H1 (cell line): ENCODE results near the gene IRF9. TPM values are rescaled to one million over a fixed set of nuclear protein-coding genes. Genes with fewer than 3 reads are reported as not detected.

Experiments used
- CTCF ChIA-PET: fragments of 300-600 bp; sonication (Branson Sonifier 250); formaldehyde crosslinking; loops from one replicate; lab custom pipeline; 2021; ENCODE audit not compliant: partially characterized antibody; lab: Charles Lee
- POLR2A ChIA-PET: fragments of 300-600 bp; sonication (Branson Sonifier 250); formaldehyde crosslinking; loops from one replicate; lab custom pipeline; 2021; ENCODE audit warnings: inconsistent platforms; ENCODE audit not compliant: partially characterized antibody; lab: Charles Lee
- DNase-seq, 2 experiments: peaks; one replicate each; pipeline versions ENCODE4 v3.0.0 to v3.0.0-alpha.2; 2010 to 2022; ENCODE audit warnings: low spot score in 2 of 2, low read depth in 1 of 2, mixed read lengths in 1 of 2
- FAIRE-seq: peaks from 2 replicates; lab custom pipeline; 2011; peaks lifted over from hg19 to GRCh38; lab: Jason Lieb, UNC
- H2AFZ ChIP-seq: 2 replicates; pipeline ENCODE4 v1.8.1; 2012; ENCODE audit warnings: low read length, inconsistent platforms
- H2AK5ac ChIP-seq: 2 replicates; pipeline ENCODE4 v1.6.1; 2013; ENCODE audit warnings: low read depth, low read length
- H2BK120ac ChIP-seq: replicated peaks from 2 replicates; pipeline ENCODE3; 2013; ENCODE audit warnings: low read depth, low read length, inconsistent platforms
- H2BK12ac ChIP-seq: 2 replicates; pipeline ENCODE4 v1.6.1; 2013; ENCODE audit warnings: low read depth, low read length
- H2BK15ac ChIP-seq: 2 replicates; pipeline ENCODE4 v1.6.1; 2013; ENCODE audit warnings: low read length
- H2BK20ac ChIP-seq: 2 replicates; pipeline ENCODE4 v1.6.1; 2013; ENCODE audit warnings: low read length
- H2BK5ac ChIP-seq: 2 replicates; pipeline ENCODE4 v1.6.1; 2013; ENCODE audit warnings: low read depth, low read length
- H3K14ac ChIP-seq: 2 replicates; pipeline ENCODE4 v1.6.1; 2013; ENCODE audit warnings: inconsistent platforms; ENCODE audit not compliant: insufficient read length
- H3K18ac ChIP-seq: 2 replicates; pipeline ENCODE4 v1.6.1; 2013; ENCODE audit warnings: low read length; ENCODE audit errors: extremely low read depth
- H3K23ac ChIP-seq: 2 replicates; pipeline ENCODE4 v1.6.1; 2013; ENCODE audit warnings: inconsistent platforms; ENCODE audit not compliant: insufficient read length
- H3K23me2 ChIP-seq: 2 replicates; pipeline ENCODE4 v1.6.1; 2013; ENCODE audit warnings: low read depth, low read length
- H3K27ac ChIP-seq: 2 replicates; pipeline ENCODE4 v1.6.1; 2011; ENCODE audit warnings: low read depth, low read length, inconsistent platforms
- H3K27me3 ChIP-seq, 4 experiments: replicated peaks in 1 of 4; 1 replicate in 1 of 4; 2 replicates in 3 of 4; pipeline versions ENCODE4 v1.6.1 to v1.8.1; 2011 to 2013; ENCODE audit warnings: low read length in 3 of 4, mild to moderate bottlenecking in 3 of 4, inconsistent platforms in 2 of 4, mixed read lengths in 2 of 4, moderate library complexity in 1 of 4; ENCODE audit not compliant: control insufficient read depth in 3 of 4, insufficient read depth in 3 of 4; ENCODE audit errors: extremely low read depth in 1 of 4
- H3K36me3 ChIP-seq, 4 experiments: 2 replicates each; pipeline versions ENCODE4 v1.6.1 to v1.8.1; 2011 to 2013; ENCODE audit warnings: mild to moderate bottlenecking in 4 of 4, low read length in 3 of 4, moderate library complexity in 2 of 4, control low read depth in 1 of 4, inconsistent platforms in 1 of 4; ENCODE audit not compliant: insufficient read depth in 4 of 4, control insufficient read depth in 2 of 4
- H3K4ac ChIP-seq: replicated peaks from 2 replicates; pipeline ENCODE3; 2013; ENCODE audit warnings: low read length, low read depth, mixed read lengths, inconsistent platforms; ENCODE audit not compliant: insufficient read length
- H3K4me1 ChIP-seq, 4 experiments: replicated peaks in 1 of 4; 1 replicate in 1 of 4; 2 replicates in 3 of 4; pipeline versions ENCODE4 v1.6.1 to v1.8.1; 2011 to 2013; ENCODE audit warnings: low read length in 3 of 4, inconsistent platforms in 2 of 4, mixed read lengths in 1 of 4; ENCODE audit not compliant: insufficient read depth in 4 of 4, control insufficient read depth in 3 of 4
- H3K4me2 ChIP-seq, 2 experiments: 2 replicates each; pipeline versions ENCODE4 v1.6.1 to v1.8.1; 2011 to 2013; ENCODE audit warnings: low read depth in 2 of 2, low read length in 2 of 2, control low read depth in 1 of 2, inconsistent platforms in 1 of 2, mild to moderate bottlenecking in 1 of 2; ENCODE audit not compliant: insufficient read depth in 1 of 2
- H3K4me3 ChIP-seq, 4 experiments: fragments of 200-600, 300-600 bp in 1 of 4; sonication (generic), shearing (Covaris generic), sonication (Bioruptor Twin) in 1 of 4; 2 replicates each; pipeline versions ENCODE4 v1.5.1 to v1.8.1; 2011 to 2016; ENCODE audit warnings: low read length in 4 of 4, low read depth in 3 of 4, control low read depth in 2 of 4, inconsistent platforms in 2 of 4, mild to moderate bottlenecking in 2 of 4, mixed read lengths in 1 of 4, moderate library complexity in 1 of 4; ENCODE audit not compliant: insufficient read depth in 2 of 4; ENCODE audit errors: extremely low read depth in 1 of 4
- H3K56ac ChIP-seq: replicated peaks from 2 replicates; pipeline ENCODE3; 2013; ENCODE audit warnings: low read depth, mild to moderate bottlenecking, mixed read lengths, low read length, inconsistent platforms; ENCODE audit not compliant: insufficient read length
- H3K79me1 ChIP-seq: 2 replicates; pipeline ENCODE4 v1.6.1; 2013; ENCODE audit warnings: low read depth, low read length, control low read depth
- H3K79me2 ChIP-seq, 2 experiments: 2 replicates each; pipeline versions ENCODE4 v1.6.1 to v1.8.1; 2012 to 2013; ENCODE audit warnings: low read length in 2 of 2, mild to moderate bottlenecking in 2 of 2, inconsistent platforms in 1 of 2; ENCODE audit not compliant: insufficient read depth in 2 of 2, control insufficient read depth in 1 of 2
- H3K9ac ChIP-seq, 4 experiments: replicated peaks in 1 of 4; 1 replicate in 1 of 4; 2 replicates in 3 of 4; pipeline versions ENCODE4 v1.6.1 to v1.8.1; 2011 to 2013; ENCODE audit warnings: low read depth in 3 of 4, low read length in 3 of 4, control low read depth in 2 of 4, mild to moderate bottlenecking in 2 of 4, moderate library complexity in 2 of 4, inconsistent platforms in 1 of 4; ENCODE audit errors: extremely low read depth in 1 of 4
- H3K9me3 ChIP-seq, 2 experiments: 2 replicates each; pipeline versions ENCODE4 v1.6.1 to v1.8.1; 2012 to 2013; ENCODE audit warnings: mild to moderate bottlenecking in 2 of 2, moderate library complexity in 2 of 2, control low read depth in 1 of 2, inconsistent platforms in 1 of 2, low read depth in 1 of 2, low read length in 1 of 2, mixed read lengths in 1 of 2; ENCODE audit not compliant: insufficient read depth in 2 of 2
- H4K20me1 ChIP-seq, 2 experiments: replicated peaks in 1 of 2; 2 replicates each; pipeline versions ENCODE3 to v1.8.1; 2011 to 2013; ENCODE audit warnings: inconsistent platforms in 2 of 2, low read length in 2 of 2, mild to moderate bottlenecking in 1 of 2; ENCODE audit not compliant: insufficient read depth in 2 of 2, control insufficient read depth in 1 of 2
- H4K5ac ChIP-seq: 2 replicates; pipeline ENCODE4 v1.6.1; 2013; ENCODE audit warnings: low read length, low read depth, mixed read lengths, inconsistent platforms; ENCODE audit not compliant: insufficient read length
- H4K8ac ChIP-seq: 2 replicates; pipeline ENCODE4 v1.8.0; 2013; ENCODE audit warnings: mild to moderate bottlenecking, moderate library complexity, low read length, inconsistent platforms; ENCODE audit not compliant: insufficient read depth; ENCODE audit errors: extremely low read depth
- H4K91ac ChIP-seq: replicated peaks from 2 replicates; pipeline ENCODE3; 2013; ENCODE audit warnings: low read length, mixed read lengths, inconsistent platforms; ENCODE audit not compliant: insufficient read length
- E2F6 ChIP-seq: IDR thresholded peaks from 2 replicates; pipeline ENCODE4 v1.6.1; 2012; ENCODE audit warnings: inconsistent platforms
- POLR2A ChIP-seq, 2 experiments: IDR thresholded peaks; 1 replicate in 1 of 2; 2 replicates in 1 of 2; pipeline ENCODE4 v1.6.1; 2011; ENCODE audit warnings: low read depth in 2 of 2, low read length in 2 of 2, mild to moderate bottlenecking in 2 of 2; ENCODE audit errors: control extremely low read depth in 1 of 2
- WGBS, 2 experiments: shearing (Covaris generic) in 1 of 2; methylation state at CpG; one replicate each; pipeline versions ENCODE4 v1.1.6 to v1.1.7; 2013 to 2015; ENCODE audit warnings: low lambda C conversion rate in 2 of 2, mixed read lengths in 2 of 2, inconsistent platforms in 1 of 2, low coverage in 1 of 2, missing lambda C conversion rate in 1 of 2; ENCODE audit not compliant: insufficient replicate concordance in 2 of 2, insufficient coverage in 1 of 2, insufficient read length in 1 of 2; ENCODE audit errors: extremely low coverage in 1 of 2, missing lambda C conversion rate in 1 of 2; 5-methylcytosine and 5-hydroxymethylcytosine counted together
- polyA plus RNA-seq, 7 experiments: library from polyadenylated mRNA; depleted of rRNA in 3 of 7; stranded (reverse) in 5 of 7; unstranded in 2 of 7; fragments of >200 nt in 5 of 7; fragments of 200-250 nt in 2 of 7; gene quantifications; 1 replicate in 5 of 7; 2 replicates in 1 of 7; 4 replicates in 1 of 7; pipeline versions ENCODE4 v1.2.1 to v1.2.3, GENCODE V29; 2011 to 2013; ENCODE audit warnings: missing spikeins in 2 of 7, mixed read lengths in 2 of 7
- total RNA-seq: library from RNA; stranded (reverse); fragmentation: NEBNext Ultra II Directional; extraction: Animal tissue kit (Norgen Biotek cat#: 25700); gene quantifications from 2 replicates; pipeline ENCODE4 v1.2.1, GENCODE V29; 2021

IRF9 gene
- total and polyA plus RNA-seq, 2 of the 8 experiments (the other 6 are each of a cell fraction or from before 2014, with no cell fraction given) = 11.4 to 13.2 TPM

DNA sequence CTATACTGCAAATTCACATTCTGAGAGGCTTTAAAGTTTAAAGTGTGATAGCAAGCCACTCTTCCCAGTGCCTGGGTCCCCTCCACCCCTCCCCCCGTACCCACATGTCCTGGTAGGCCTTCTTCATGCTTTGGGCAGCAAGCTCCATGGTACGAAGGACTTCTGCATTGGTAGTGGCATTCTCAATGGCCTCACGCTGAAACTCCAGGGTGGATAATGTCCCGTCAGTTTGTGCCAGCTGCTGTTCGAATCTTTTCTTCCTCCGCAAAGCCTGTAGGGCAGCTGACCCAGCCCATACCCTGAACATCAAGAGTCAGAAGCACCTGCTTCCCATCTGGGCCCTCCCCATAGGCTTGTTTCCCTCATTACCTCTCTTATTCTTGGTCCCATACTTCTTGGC, 50.2 kb downstream of the IRF9 start:
- Histone ChIP-seq H2BK20ac (no peak overlapping the region), H4K5ac (no peak overlapping the region), H4K91ac (no peak overlapping the region), H3K4me1 (peaks cover 0 to 5% (median 2%) of the 10 kb centered on the region in 4 experiments; a peak in 1 of 7 replicates), H2BK12ac (no peak overlapping the region), H3K4me2 (no peak overlapping the region), H3K4me3 (no peak overlapping the region), H4K8ac (no peak overlapping the region), H3K9ac (no peak overlapping the region; a peak in 1 of 7 replicates), H2AK5ac (no peak overlapping the region), H3K36me3 (peaks cover 17 to 36% (median 29%) of the 10 kb centered on the region in 4 experiments; a peak in 7 of 8 replicates), H3K79me1 (no peaks in the 10 kb centered on the region), H2BK15ac (no peak overlapping the region), H3K9me3 (no peaks in the 10 kb centered on the region), H2BK120ac (no peak overlapping the region), H3K18ac (no peak overlapping the region), H3K27me3 (no peaks in the 10 kb centered on the region), H3K14ac (no peak overlapping the region), H3K23ac (no peak overlapping the region), H2BK5ac (no peak overlapping the region), H3K56ac (no peak overlapping the region), H3K27ac (no peak overlapping the region), H2AFZ (no peak overlapping the region), H3K4ac (no peak overlapping the region), H4K20me1 (no peaks in the 10 kb centered on the region), H3K23me2 (peaks cover 8% of the 10 kb centered on the region), H3K79me2 (peaks cover 0 to 3% of the 10 kb centered on the region in 2 experiments; a peak in 1 of 4 replicates)
- no peak for TF ChIP-seq E2F6
- TF ChIP-seq POLR2A (IDR thresholded peaks at IDR 0.05; ENCODE audit: control extremely low read depth in 1 of 2, low read depth in 2 of 2, low read length in 2 of 2) = peak in 1 of 2 experiments; percentile 29; a peak in 1 of 3 replicates
- POLR2A ChIA-PET = interaction anchor here (0.9 to 11.1 kb wide), 5 partner anchors 12 to 42 kb away, joined by 3 to 119 read pairs (median 22); partner anchors contain the start of genes IPO4 and TM9SF1
- WGBS, 2 experiments = 89% methylated on average over 6 of the region's 6 CpGs; no CpG with 5 or more reads in 1 of the 2 experiments
- CTCF ChIA-PET = interaction anchor here (0.9 kb wide), 1 partner anchor 59 kb away, joined by 3 read pairs; no protein-coding TSS in a partner anchor
- no peak for DNase-seq
- FAIRE-seq = no peak
